Femur (tissue), 1 donor: ENCODE data around the gene FAM186B.
"Not testable (repeated sequence)": the region's sequence is repeated elsewhere in the genome, so short reads cannot be mapped to it uniquely, and the experiment has no call there.

Experiments used
- DNase-seq: peaks from one replicate; pipeline ENCODE4 v3.0.0-alpha.2; 2017

The FAM186B gene, protein sequence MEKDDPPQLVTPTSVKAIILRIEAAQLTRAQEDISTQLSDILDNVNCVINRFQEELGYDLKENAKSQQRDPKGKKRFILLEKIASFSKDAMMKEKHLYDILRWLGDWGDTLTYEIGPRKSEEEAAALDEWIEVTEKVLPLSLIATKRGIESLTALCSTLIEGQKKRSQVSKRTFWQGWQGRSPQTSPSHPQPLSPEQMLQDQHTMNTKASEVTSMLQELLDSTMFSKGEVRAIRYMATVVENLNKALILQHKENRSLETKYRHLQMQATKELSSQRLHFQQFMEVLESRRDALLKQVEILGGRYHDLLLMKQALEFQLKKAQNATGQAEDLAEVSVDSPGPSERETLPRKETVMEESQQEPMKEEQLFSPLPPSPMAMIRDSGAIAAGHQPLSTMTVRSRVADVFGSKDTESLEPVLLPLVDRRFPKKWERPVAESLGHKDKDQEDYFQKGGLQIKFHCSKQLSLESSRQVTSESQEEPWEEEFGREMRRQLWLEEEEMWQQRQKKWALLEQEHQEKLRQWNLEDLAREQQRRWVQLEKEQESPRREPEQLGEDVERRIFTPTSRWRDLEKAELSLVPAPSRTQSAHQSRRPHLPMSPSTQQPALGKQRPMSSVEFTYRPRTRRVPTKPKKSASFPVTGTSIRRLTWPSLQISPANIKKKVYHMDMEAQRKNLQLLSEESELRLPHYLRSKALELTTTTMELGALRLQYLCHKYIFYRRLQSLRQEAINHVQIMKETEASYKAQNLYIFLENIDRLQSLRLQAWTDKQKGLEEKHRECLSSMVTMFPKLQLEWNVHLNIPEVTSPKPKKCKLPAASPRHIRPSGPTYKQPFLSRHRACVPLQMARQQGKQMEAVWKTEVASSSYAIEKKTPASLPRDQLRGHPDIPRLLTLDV

DNA sequence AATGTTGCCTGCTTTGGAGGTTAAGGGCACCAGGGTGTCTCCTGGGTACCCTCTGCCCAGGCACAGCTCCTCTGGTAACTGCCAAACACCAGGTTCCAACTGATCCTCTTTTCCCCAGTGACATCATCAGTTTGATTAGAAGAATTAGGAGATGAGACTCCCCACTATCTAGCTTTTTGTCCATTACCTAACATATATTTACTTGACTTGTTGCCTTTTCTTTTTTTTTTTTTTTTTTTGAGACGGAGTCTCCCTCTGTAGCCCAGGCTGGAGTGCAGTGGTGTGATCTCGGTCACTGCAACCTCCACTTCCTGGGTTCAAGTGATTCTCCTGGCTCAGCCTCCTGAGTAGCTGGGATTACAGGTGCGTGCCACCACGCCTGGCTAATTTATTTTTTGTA, at the start of gene FAM186B:
FAM186B (minus strand) TSS at position 101 of the 400 bp plus-strand sequence. CDS start 162 bp downstream, outside the sequence.
- not testable (repeated sequence) for DNase-seq

DNA sequence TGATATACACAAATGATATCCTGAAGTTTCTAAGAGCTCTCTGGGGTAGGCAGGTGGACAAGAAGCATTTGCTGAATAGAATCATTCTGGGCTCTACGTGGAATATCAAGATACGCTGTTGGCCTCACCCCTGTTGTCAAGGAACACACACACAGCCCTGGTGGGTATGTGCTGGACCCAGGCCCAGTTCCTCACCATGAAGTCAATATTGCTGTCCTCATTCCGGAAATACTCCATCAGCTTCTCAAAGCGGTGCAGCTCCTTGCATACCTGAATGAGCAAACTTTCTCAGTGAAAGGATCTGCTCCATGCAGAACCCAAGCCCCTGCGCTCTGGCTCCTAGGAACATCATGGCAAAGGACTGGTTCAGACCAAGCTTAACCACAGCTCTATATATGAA, 49.3 kb upstream of the FAM186B start:
- no peak for DNase-seq

DNA sequence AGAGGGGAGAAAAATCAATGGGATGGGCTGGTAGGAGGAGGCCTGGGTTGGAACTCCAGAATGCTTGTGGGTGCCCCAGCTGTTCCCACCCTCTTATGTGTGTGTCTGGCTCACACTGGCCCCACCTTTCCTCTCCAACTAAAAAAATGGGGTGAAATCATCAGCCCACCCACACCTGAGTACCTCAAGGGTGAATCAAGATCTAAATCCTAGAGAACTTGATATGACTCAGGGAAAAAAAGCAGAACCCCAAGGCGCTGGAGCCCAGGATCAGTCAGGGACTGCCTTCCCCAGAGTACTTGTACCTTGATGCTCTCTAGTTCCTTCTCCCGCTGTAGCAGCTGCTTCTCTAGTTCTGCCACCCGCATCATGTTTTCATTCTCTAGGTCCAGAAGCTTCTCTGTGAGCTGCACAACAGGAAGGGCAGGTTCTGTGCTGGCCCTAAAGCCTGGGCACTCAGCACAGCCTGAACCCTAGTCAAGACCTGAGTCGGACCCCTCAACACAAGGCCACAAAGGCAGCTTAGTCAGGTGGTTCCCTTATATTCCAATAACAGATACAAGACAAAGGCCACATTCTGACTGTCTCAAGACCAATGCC, 47.6 kb upstream of the FAM186B start:
- no peak for DNase-seq

- DNase-seq: no peak
Observed at GRCh38 chr12:49651855-49652254, 46.4 kb upstream of the FAM186B start.

GRCh38 chr12:49649892-49650291, 44.5 kb upstream of the FAM186B start:
- no peak for DNase-seq

DNA sequence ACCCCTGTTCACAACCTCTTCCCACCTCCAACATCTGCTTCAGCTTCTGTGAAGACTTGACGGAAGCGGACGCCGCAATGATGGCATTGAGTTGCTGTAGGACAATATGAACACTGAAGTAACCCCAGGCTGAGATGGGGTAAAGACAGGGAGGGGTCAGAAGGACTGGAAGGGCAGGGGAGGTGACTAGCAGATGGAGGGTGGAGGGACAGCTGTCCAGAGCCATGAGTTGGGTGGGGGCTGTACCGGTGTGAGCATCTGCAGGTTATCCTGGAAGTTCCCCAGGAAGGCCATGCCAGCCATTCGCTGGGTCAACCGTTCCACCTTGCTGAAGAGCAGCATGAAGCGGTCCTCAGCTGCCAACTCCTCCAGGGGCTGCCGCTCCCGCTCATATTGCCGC, 44.0 kb upstream of the FAM186B start:
- DNase-seq: no peak

DNA sequence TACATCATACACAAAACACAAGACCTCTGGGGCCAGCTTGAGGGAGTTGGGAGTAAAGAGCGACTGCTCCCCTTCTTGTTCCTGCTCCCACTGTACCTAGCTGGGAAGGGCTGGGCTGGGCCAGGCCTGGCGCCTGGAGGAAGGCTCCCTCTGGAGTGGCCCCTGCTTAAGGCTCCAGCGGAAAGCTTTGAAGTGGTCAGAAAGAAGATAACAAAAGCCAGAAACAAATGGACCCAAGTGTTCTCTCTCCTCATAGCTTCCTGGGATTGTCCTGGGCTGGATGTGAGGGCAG, 43.2 kb upstream of the FAM186B start:
- DNase-seq: no peak

DNA sequence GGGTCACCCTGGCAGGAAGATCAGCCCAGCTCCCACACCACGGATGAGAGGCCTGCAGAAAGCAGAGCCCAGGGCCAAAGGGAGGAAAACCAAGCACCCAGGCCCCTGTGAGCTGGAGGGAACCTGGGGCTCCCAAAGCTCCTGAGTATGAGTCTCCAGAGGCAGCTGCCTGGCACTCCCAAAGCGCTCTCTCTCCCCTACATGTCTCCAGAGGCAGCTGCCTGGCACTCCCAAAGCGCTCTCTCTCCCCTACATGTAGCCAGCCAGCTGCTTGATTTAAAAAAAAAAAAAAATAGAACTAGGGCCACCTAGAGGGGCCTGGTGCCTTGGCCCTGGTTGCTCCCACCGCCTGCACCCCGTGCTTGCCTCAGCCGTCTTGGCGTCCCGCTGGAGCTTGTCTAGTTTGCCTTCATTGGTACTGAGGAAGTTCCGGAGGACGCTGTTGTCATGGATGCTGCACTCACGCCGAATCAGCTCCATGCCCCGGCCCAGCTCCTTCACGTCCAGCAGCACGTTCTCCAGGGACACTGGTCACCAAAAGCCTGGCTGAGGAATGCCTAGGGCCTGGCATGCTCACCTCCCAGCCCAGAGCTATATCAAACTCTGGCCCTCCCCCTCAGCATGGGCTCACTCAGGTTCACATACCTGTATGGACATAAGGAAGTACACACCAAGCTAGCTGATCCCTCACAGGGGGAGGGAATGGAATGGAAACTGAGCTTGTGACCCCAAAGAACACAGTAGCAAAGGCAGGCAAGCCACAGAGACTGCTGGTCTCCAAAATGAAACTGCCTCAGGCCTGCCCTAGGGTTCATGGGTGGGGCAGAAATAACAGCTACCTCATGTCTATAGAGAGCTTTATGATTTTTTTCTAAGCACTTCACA, 42.6 kb upstream of the FAM186B start:
- no peak for DNase-seq

- DNase-seq: no peak
Observed at GRCh38 chr12:49646871-49647654, 41.6 kb upstream of the FAM186B start.

GRCh38 chr12:49646331-49646830, 40.9 kb upstream of the FAM186B start:
- DNase-seq: no peak

GRCh38 chr12:49645146-49646039, 40.0 kb upstream of the FAM186B start:
- DNase-seq: no peak

DNA sequence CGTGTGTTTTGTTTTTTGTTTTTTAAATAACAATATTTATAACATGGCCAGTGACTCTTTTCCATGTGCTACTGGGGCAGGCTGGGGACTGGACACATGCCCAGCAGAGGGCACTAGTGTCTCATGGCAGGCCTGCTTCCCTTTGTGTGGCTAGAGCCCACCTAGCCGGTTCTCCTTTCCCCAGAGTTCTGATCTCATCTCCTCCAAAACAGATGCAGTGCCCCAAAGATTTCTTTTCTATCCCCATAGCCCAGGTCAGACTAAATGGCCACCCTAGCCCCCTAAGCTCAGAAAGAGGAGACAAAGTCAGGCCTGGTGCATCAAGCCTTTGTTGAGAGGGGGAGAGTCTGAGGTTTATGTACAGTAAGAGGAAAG, 39.2 kb upstream of the FAM186B start:
- peak; percentile 88 for DNase-seq

GRCh38 chr12:49643961-49644619, 38.7 kb upstream of the FAM186B start:
- DNase-seq: no peak

GRCh38 chr12:49643135-49643534, 37.7 kb upstream of the FAM186B start:
- DNase-seq: no peak

DNA sequence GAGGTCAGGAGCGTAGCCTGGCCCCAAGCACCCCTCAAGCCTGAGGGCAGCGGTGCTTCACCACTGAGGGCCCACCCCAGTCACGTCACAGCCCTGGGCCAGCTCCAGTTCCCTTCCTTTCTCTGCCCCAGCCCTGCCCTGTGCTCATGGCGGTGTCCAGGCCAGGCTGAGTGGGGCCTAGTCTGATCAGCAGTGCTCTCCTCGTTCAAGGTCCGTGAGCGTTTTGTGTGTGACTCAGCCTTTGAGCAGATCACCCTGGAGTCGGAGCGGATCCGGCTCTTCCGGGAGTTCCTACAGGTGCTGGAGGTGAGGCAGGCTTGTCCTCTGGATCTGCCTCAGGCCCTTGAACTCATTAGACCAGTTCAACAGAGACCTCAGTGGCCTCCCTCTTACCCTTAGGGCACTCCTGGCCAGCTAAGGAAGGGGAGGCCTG, 36.9 kb upstream of the FAM186B start:
- no peak for DNase-seq

GRCh38 chr12:49641748-49642369, 36.4 kb upstream of the FAM186B start:
- no peak for DNase-seq

DNA sequence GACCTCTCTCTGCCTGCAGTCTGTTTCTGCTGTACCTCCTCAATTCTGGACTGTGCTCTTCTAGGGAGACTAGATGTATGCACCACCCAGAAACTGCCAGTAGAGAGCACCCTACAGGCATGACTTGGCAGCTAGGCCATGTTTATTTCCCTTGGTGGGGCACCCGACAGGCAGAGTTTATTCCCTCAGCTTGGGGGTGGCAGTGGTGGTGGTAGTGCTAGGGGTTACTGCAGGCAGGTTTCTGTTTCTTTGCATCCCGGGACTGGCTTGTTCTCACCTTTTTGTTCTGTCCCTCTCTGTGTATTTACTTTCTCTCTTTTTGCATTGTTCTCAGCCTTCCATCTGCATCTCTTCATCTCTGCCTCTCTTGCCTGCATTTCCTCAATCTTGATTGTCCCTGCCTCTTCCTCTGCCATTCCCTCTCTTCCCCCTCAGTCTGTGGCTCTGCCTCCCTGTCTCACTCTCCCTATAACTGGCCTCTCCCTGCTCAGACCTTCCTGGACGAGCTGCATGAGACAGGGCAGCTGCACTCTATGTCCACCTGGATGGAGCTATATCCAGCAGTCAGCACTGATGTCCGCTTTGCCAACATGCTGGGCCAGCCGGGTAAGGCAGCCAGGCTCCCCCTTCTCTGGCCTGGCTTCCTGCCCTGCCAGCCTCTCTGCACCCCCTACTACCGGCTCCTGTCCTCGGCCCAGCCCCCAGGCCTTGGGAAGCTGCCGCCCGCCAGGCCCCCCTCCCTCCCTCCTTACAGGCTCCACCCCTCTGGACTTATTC, 31.7 kb upstream of the FAM186B start:
- DNase-seq: peak; percentile 74

DNA sequence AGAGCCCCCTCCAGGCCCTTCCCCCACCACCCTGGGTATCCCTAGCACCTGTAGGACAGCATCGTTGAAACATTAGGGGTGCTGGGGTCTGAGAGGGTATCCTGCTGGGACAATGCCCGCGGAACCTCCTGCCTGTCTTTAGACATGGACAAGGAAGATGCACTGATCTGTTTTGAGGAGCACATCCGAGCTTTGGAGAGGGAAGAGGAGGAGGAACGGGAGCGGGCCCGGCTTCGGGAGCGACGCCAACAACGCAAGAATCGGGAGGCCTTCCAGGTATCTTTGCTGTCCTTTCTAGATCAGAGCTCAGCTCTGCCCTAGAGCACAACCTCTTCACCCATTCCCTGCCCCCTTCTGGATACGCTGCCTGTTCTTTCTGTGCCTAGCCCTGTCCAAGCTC, 31.1 kb upstream of the FAM186B start:
- DNase-seq: no peak

- no peak for DNase-seq
Observed at GRCh38 chr12:49635656-49636055, 30.2 kb upstream of the FAM186B start.
